ENCODE results near the gene CYP2C19.
"Not testable (repeated sequence)": the region's sequence is repeated elsewhere in the genome, so short reads cannot be mapped to it uniquely, and the experiment has no call there.

The CYP2C19 gene

GRCh38 chr10:94777886-94778458 lies 15.5 kb downstream of the CYP2C19 start:
- TF ChIP-seq, protein P1, sequence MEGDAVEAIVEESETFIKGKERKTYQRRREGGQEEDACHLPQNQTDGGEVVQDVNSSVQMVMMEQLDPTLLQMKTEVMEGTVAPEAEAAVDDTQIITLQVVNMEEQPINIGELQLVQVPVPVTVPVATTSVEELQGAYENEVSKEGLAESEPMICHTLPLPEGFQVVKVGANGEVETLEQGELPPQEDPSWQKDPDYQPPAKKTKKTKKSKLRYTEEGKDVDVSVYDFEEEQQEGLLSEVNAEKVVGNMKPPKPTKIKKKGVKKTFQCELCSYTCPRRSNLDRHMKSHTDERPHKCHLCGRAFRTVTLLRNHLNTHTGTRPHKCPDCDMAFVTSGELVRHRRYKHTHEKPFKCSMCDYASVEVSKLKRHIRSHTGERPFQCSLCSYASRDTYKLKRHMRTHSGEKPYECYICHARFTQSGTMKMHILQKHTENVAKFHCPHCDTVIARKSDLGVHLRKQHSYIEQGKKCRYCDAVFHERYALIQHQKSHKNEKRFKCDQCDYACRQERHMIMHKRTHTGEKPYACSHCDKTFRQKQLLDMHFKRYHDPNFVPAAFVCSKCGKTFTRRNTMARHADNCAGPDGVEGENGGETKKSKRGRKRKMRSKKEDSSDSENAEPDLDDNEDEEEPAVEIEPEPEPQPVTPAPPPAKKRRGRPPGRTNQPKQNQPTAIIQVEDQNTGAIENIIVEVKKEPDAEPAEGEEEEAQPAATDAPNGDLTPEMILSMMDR (IDR thresholded peaks at IDR 0.05; ENCODE audit: low read depth, low read length) = no peak
- TF ChIP-seq EZH2phosphoT487 (IDR thresholded peaks at IDR 0.05; ENCODE audit: low read depth) = no peak
- Histone ChIP-seq H3K36me3 (replicated peaks; ENCODE audit: low read depth, low read length) (no peaks in the 10 kb centered on the region), H3K27ac (ENCODE audit: low read length) (no peak overlapping the region), H3K79me2 (ENCODE audit: low read length) (no peaks in the 10 kb centered on the region), H4K20me1 (ENCODE audit: insufficient read depth, low read length) (no peaks in the 10 kb centered on the region), H2AFZ (ENCODE audit: low read depth, low read length) (no peak overlapping the region), H3K4me2 (ENCODE audit: low read length) (no peak overlapping the region), H3K9me3 (ENCODE audit: insufficient read depth, low read length) (no peaks in the 10 kb centered on the region), H3K9ac (ENCODE audit: low read length) (no peak overlapping the region), H3K4me3 (ENCODE audit: low read length) (no peak overlapping the region), H3K4me1 (ENCODE audit: low read length) (no peaks in the 10 kb centered on the region), H3K27me3 (ENCODE audit: low read depth, low read length) (no peaks in the 10 kb centered on the region)

DNA sequence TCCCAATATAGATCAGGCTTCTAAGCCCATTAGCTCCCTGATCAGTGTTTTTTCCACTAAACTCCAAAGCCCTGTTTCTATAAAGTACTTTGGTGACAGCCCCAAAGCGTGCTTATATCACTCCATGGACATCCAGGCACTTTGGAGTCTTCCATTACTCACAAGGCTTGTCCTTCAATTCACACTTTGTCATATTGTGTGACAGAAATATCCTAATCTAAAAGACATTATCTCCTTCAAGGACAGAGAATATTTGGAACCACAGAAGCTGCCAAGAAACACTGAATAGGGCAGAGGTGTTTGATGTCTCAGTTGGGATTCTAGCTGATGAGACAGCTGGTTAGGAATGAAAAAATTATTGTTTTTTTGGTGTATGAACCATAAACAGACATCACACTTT lies 18.4 kb downstream of the CYP2C19 start:
- TF ChIP-seq, protein P1 (IDR thresholded peaks at IDR 0.05; ENCODE audit: low read depth, low read length) = no peak
- no peak for TF ChIP-seq EZH2phosphoT487 (IDR thresholded peaks at IDR 0.05; ENCODE audit: low read depth)
- H4K20me1 ChIP-seq (ENCODE audit: insufficient read depth, low read length) = no peaks in the 10 kb centered on the region
- H3K36me3 ChIP-seq (replicated peaks; ENCODE audit: low read depth, low read length) = no peaks in the 10 kb centered on the region
- no peaks in the 10 kb centered on the region for H3K4me1 ChIP-seq (ENCODE audit: low read length)
- no peak overlapping the region for H3K4me3 ChIP-seq (ENCODE audit: low read length)
- H3K4me2 ChIP-seq (ENCODE audit: low read length) = no peak overlapping the region
- no peak overlapping the region for H2AFZ ChIP-seq (ENCODE audit: low read depth, low read length)
- H3K9ac ChIP-seq (ENCODE audit: low read length) = no peak overlapping the region
- H3K9me3 ChIP-seq (ENCODE audit: insufficient read depth, low read length) = no peaks in the 10 kb centered on the region
- H3K27ac ChIP-seq (ENCODE audit: low read length) = no peak overlapping the region
- no peaks in the 10 kb centered on the region for H3K79me2 ChIP-seq (ENCODE audit: low read length)
- no peaks in the 10 kb centered on the region for H3K27me3 ChIP-seq (ENCODE audit: low read depth, low read length)

GRCh38 chr10:94784256-94784655 lies 21.8 kb downstream of the CYP2C19 start:
- Histone ChIP-seq H3K9ac (ENCODE audit: low read length) (no peak overlapping the region), H3K4me1 (ENCODE audit: low read length) (no peaks in the 10 kb centered on the region), H3K79me2 (ENCODE audit: low read length) (no peaks in the 10 kb centered on the region), H3K27me3 (ENCODE audit: low read depth, low read length) (no peaks in the 10 kb centered on the region), H3K27ac (ENCODE audit: low read length) (no peak overlapping the region), H3K4me3 (ENCODE audit: low read length) (no peak overlapping the region), H3K9me3 (ENCODE audit: insufficient read depth, low read length) (no peaks in the 10 kb centered on the region), H3K4me2 (ENCODE audit: low read length) (no peak overlapping the region), H2AFZ (ENCODE audit: low read depth, low read length) (no peak overlapping the region), H3K36me3 (replicated peaks; ENCODE audit: low read depth, low read length) (no peaks in the 10 kb centered on the region), H4K20me1 (ENCODE audit: insufficient read depth, low read length) (no peaks in the 10 kb centered on the region)
- TF ChIP-seq, protein P1 (IDR thresholded peaks at IDR 0.05; ENCODE audit: low read depth, low read length) = no peak
- TF ChIP-seq EZH2phosphoT487 (IDR thresholded peaks at IDR 0.05; ENCODE audit: low read depth) = no peak

- TF ChIP-seq, protein P1 (IDR thresholded peaks at IDR 0.05; ENCODE audit: low read depth, low read length) = no peak
- TF ChIP-seq EZH2phosphoT487 (IDR thresholded peaks at IDR 0.05; ENCODE audit: low read depth) = no peak
- Histone ChIP-seq H3K27ac (ENCODE audit: low read length) (no peak overlapping the region), H3K79me2 (ENCODE audit: low read length) (no peaks in the 10 kb centered on the region), H3K27me3 (ENCODE audit: low read depth, low read length) (no peaks in the 10 kb centered on the region), H3K9ac (ENCODE audit: low read length) (no peak overlapping the region), H3K9me3 (ENCODE audit: insufficient read depth, low read length) (no peaks in the 10 kb centered on the region), H3K4me1 (ENCODE audit: low read length) (no peaks in the 10 kb centered on the region), H3K4me2 (ENCODE audit: low read length) (no peak overlapping the region), H3K4me3 (ENCODE audit: low read length) (no peak overlapping the region), H3K36me3 (replicated peaks; ENCODE audit: low read depth, low read length) (no peaks in the 10 kb centered on the region), H4K20me1 (ENCODE audit: insufficient read depth, low read length) (no peaks in the 10 kb centered on the region), H2AFZ (ENCODE audit: low read depth, low read length) (no peak overlapping the region)
Measured at GRCh38 chr10:94785211-94785610, 22.7 kb downstream of the CYP2C19 start.

DNA sequence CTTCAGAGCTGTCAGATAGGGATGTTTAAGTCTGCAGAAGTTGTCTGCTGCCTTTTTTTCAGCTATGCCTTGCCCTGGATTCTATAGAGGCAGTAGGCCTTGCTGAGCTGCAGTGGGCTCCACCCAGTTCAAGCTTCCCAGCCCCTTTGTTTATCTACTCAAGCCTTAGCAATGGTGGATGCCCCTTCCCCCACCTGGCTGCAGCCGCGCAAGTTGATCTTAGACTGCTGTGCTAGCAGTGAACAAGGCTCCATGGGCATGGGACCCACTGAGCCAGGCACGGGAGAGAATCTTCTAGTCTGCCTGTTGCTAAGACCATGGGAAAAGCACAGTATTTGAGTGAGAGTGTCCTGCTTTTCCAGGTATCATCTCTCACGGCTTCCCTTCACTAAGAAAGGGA lies 38.1 kb downstream of the CYP2C19 start:
- not testable (repeated sequence) for H3K27me3 ChIP-seq (ENCODE audit: low read depth, low read length); H3K79me2 ChIP-seq (ENCODE audit: low read length); H4K20me1 ChIP-seq (ENCODE audit: insufficient read depth, low read length); H3K9ac ChIP-seq (ENCODE audit: low read length); H3K36me3 ChIP-seq (replicated peaks; ENCODE audit: low read depth, low read length); H3K4me2 ChIP-seq (ENCODE audit: low read length); H3K9me3 ChIP-seq (ENCODE audit: insufficient read depth, low read length); H2AFZ ChIP-seq (ENCODE audit: low read depth, low read length); H3K4me1 ChIP-seq (ENCODE audit: low read length); H3K27ac ChIP-seq (ENCODE audit: low read length); H3K4me3 ChIP-seq (ENCODE audit: low read length)
